Activated gamma-delta T cell treated with anti-CD3 and anti-CD28 coated beads, Interleukin-2, amount 50 U/mL, for 16 hours (primary cell): Measurements from ENCODE around the gene APOD.

Source experiments
- DNase-seq: peaks from one replicate; pipeline ENCODE4 v3.0.0-alpha.2; 2020; ENCODE audit warnings: low read depth

APOD gene

DNA sequence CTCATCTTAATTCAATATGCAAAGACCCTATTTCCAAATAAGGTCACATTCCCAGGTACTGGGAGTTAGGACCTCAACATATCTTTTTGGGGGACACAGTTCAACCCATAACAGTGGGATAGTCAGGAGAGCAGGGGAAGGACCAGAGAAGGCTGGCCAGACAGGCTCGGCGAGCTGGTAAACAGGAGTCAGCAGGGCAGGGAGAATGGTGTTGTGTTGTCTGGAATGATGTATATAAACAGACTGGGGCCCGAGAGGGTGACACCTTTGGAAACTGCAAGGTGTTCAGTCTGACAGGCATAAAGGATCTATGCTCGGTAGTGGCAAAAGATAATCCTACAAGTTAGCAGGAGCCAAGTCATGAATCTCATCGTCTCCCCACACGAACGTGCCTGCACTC, 30.5 kb downstream of the APOD start:
- no peak for DNase-seq

DNA sequence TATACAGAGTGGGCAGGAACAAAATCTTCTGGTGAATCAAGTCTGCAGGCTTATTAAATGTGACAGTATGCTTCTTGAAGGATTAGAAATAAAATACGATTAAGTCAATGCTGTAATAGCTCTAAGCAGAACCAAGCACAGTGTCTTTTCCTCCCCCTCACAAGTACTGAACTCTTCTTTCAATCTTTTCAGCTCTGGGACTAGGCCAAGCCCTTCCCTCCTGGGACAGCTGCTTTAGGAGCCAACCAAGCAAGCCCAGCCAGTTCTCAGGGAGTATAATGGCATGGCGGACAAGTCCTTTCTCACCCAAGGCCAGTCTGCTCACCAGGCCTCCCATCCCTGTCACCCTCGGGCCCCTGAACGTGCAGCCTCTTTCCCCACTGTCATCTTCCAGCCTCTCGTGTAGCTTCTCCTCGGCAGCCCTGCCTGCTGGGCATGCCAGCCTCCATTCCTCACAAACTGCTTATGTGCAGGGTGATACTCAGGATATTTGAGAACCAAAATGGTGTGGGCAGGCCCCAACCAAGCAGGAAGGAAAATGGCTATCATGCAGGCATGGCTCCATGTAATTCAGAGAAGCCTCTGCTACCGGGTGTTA, 32.3 kb downstream of the APOD start:
- no peak for DNase-seq

DNA sequence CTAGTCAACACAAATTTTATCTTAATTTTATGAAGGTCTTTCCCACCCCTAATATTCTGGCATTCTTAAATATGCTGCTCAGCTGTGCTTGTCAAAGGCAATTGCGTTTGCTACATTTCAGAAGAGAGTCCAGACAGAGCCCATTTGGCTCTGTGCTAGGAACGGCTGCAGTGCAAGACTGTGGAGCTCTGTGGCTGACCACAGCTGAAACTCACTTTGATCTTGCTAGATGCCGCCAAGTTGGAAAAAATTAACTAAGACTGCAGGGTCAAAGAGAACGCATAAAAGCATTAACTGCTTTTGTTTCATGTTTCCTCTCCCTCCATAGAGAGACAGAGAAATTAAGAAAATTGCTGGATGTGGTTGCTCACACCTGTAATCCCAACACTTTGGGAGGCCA, 33.0 kb downstream of the APOD start:
- DNase-seq, result no peak

DNA sequence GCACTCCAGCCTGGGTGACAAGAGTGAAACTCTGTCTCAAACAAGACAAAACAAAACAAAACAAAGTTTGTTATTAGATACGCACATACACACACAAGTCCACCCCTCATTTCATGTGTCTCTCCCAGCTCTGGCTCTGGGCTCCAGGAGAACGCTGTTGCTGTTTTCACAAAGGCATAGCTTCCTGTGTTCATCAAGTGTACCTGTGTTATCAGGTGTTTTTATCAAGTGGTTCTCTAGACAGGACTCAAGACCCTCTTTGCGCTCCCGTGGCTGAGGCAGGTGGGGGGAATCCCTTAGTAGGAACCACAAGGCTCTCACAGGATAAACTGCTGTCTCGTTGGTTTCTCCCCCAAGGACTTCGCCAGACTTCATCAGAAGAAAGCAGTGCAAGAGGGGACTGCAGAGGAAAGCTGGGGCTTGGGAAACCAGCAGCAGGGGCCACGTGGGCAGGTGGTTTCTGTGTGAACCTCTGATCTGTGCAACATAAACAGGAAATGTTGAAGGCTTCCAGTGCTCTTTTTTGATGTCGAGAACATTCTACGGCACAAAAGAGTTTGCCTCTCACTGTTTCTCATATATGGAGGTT, 33.7 kb downstream of the APOD start:
- peak; percentile 64 for DNase-seq

DNA sequence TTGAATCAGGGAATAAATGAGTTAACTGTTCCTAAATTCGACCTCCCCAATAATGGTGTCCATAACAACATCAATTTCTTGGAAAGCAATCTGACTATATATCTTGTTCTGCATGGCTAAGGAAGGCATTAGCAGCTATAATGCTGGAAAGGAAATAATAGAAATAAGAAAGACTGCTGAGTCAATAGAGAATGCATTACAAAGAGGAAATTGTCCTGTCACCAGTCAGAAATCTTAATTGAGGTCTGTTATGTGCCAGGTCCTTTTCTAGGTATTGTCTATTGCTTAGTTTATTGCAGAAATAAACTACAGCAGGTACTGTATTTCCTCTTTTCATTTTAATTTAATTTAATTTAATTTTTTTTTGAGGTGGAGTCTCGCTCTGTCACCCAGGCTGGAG, 34.8 kb downstream of the APOD start:
- DNase-seq, result no peak

DNA sequence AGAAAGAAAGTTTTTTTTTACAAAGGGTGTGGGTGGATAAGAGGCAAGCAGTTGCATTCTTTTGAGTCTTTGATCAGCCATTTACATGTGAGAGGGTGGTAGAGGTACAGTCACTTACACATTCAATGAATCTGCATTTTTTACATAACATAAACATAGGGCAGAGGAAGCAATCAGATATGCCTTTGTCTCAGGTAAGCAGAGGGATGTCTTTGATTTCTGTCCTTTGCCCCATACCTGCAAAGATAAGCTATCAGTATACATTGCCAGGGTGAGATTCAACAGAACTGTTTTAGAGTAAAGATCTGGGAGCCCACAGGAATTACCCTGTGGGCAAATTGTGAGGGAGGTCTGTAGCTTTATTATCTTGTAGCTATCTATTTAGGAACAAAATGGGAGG, 35.2 kb downstream of the APOD start:
- no peak for DNase-seq

DNA sequence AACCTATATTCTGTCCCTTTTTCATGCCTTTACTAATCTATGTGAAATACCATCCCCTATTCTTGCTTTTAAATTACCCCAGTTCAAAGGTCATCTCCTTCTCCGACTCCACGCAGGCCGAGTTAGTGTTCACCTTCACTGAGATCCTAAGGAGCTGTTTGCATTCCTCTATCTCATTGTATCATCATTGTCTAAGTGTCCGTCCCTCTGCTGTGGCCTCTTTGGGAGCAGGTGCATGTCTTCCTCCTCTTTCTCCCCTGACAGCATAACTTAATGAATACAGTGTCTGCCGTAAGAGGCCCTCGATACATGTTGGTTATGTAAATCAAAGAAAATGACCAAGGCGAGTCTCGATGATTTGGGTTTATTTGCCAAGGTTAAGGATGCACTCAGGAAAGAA, 35.7 kb downstream of the APOD start:
- DNase-seq, result no peak

DNA sequence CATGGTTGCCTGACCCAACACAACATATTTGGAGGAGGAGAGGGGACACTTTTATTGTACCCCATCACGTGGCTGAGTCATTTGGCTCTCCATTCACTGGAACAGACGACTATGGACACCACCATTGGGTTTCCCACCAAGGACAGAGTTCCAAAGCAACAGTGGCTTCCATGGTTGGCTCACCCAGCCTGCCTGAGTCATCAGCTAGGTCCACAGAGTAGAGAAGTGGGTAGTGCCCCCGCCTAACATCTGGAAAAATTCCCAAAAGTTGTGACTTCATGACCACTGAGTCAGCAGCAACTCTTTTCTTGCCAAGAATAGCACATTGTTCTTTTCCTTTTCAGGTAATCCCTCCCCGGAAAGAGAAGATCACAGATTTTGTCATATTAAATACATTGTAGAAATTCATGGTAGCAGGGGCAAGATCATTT, 37.6 kb downstream of the APOD start:
- no peak for DNase-seq

DNA sequence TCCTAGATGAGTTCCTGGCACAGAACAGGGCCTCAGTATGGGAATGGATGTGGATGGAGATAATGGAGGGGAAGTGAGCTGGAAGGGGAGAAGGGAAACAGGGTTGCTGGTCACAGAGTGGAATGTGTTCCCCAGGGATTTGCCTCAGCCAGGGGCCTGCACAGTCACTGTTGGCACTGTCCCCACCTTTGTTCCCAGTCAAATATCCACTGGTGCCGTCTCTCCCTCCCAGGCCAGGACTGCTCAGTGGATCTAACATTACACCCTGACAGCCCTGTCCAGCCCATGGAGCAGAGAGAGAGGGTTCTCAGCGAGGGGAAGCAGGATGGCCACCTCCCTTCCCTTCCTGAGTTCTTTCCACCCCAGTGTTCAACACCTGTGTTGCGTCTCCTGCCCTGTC, 39.1 kb downstream of the APOD start:
- DNase-seq, result no peak

DNA sequence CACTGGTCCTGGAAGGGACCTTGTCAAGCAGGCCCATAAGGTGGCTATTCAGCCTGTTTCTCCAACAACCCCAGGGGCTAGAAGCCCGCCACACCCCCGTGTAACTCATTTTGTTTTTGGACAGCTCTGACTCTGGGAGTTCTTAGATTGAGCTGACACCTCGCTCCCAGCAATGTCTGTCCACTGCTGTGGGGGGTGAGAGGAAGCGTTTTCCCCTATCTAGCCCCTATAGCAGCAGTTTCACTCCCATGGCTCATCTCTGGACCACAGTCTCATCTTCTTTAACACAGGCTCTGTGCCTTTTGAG, 39.6 kb downstream of the APOD start:
- DNase-seq, result no peak

DNA sequence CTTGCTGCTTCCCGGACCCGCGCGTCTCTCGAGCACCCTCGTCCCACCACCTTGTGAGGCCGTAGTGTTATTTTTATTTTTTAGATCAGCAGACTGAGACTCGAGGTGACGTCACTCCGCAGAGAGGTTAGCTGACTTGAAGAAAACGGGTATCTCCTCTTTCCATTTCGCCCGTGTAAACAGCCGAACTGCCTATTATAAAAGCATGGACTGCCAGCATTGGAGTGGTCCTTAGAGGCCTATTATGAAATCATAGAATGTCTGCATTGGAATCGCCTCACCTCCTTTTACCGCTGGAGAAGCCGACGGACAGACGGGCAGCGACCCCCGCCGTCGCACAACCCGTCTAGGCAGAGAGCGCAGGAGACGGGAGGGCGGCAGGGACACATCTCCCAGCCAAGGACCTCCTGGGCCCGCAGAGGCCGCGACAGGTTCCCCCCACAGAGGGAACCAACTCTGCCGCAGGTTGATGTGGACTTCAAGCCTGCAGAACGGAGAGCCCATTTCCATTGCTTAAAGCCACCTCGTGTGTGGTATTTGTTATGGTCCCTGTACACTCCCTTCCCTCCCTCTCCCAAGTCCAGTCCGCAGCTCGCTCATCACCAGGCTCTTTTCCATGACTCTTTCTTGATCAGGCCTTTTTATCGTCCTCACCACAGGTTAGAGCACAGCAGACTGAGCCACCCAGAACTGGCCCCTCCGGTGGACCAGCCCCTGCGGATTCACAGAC, 40.1 kb downstream of the APOD start:
- DNase-seq, result no peak

DNA sequence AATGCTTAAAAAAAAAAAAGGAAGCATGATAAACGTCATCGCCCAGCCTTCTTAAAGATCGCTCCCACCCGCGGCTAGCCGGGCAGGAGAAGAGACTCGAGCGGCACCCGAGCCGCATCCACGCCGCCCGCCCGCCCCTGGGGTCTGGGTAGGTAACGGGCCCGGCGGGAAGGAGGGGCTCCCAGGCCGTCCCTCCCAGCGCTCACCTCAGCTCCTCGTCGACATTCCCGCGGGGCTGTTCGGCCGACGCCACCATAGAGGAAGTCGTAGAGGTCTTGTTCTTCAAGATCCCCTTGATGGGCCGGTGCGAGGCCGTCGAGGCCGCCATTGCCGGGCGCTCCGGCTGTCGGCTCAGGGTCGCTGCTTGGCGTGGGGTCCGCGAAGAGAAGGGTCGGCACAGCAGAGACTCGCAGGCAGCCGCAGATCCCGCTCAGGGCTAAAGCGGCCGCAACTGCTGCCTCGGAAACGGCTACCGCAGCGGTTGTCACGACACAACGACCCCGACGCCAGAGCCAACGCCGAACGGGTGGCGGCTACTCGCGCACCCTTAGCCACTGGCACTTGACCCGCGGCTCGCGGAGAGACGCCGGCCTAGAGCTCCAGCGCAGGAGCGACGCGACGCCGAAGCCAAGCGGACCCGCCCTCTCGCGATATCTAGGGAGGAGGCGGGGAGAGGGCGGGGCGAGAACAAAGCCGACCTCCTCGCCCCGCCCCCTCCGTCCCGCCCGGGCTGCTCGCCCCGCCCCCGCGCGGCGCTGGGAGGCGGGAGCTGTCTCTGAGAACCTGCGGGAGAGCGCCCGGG, 40.8 kb downstream of the APOD start, which contains the start of gene PPP1R2:
TSS of gene PPP1R2 (minus strand) at position 628 of the 802 bp plus-strand sequence. CDS start at position 328, 300 bp downstream.
- DNase-seq, result peak; percentile 88

DNA sequence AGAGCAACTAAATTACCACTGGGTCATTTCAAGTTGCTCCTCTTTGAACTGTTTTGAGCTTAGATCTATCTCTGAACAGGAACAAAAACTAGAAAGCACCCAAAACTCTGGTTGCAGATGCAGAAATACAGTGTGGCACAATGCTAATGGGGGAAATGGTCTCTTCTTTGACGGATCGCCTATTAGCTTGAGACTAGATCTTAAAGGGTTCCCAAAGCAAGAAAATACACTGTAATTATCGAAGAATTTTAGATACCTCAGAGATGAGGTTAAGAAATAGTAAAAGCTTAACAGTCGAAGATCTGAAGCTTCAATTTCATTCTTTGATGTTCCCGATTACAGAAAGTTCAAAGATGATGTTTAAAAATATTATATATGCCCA, 41.4 kb downstream of the APOD start:
- no peak for DNase-seq

DNA sequence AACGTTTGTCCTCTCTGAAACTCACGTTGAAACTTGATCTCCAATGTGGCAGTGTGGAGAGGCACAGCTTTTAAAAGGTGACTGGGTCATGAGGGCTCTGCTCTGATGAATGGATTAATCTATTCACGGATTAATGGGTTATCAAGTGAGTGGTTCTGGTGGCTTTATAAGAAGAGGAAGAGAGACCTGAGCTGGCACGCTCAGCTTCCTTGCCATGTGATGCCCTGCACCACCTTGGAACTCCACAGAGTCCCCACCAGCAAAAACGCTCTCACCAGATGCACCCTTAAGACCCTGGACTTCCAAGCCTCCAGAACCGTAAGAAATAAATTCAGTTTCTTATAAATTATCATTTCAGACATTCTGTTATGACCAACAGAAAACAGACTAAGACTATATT, 43.2 kb downstream of the APOD start:
- DNase-seq, result no peak

DNA sequence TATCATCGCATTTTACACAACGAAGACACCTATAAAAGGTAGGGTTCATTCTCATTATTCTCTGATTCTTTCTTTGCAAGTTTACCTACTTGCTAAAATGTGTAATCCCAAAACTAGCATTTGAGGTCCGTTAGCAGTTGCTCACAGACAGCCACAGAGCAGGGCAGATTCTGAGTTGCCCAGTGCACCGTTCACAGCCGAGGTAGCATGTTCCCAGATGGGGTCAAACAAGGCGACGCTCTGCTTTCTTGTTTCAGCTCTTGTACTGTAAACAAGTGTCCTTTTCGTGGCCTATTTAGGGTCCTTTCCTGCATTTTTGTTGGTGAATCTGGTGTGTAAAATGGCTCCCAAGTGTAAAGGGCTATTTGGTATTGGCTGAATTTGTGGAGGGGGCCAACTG, 43.7 kb downstream of the APOD start:
- DNase-seq, result no peak

DNA sequence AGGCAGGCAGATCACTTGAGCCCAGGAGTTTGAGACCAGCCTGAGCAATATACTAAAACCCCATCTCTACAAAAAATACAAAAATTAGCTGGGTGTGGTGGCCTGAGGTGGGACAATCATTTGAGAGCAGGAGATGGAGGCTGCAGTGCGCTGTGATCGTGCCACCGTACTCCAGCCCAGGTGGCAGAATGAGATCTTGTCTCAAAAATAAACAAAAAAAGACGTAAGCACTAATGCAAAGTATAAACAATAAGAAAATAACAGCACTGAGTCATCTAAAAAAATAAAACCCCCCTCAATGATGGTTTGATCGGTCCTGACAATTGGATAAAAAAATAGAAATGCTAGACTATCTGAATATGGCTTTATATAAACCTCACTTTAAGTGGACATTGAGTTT, 44.3 kb downstream of the APOD start:
- no peak for DNase-seq

DNA sequence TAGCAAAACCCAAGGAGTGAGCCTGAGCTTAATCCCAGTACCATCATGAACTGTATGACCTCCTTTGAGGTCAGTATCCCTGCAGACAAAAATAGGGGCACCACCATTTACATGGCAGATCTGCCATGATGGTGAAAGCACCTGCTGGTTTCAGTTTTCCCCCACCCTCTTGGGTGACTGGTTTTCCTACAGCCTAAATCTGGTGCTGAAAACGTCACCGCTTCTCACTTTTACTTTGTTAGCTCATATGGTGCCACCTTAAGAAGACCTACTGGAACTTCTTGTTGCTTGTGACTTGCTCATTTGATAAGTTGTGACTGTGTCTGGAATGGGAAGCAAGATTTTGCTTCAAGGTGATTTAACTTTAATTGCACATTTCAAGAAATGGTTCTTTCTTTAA, 45.7 kb downstream of the APOD start:
- DNase-seq, result no peak

DNA sequence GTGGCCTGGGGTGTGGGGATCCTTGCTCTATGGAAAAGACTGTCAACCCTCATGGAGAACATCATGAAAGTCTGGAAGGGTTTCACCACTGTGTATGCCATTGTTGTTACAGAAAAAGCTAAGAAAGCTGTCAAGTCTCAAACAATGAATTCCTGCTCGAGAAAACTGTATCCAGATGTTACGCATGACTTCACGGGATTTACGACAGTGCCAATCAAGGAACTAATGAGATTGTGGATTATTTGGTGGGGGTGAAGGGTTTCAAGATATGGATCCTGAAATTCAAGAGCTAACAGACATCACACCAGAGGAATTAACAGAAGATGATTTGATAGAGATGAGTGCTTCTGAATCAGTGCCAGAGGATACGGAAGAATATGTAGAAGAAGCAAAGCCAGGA, 48.4 kb downstream of the APOD start:
- DNase-seq, result no peak

DNA sequence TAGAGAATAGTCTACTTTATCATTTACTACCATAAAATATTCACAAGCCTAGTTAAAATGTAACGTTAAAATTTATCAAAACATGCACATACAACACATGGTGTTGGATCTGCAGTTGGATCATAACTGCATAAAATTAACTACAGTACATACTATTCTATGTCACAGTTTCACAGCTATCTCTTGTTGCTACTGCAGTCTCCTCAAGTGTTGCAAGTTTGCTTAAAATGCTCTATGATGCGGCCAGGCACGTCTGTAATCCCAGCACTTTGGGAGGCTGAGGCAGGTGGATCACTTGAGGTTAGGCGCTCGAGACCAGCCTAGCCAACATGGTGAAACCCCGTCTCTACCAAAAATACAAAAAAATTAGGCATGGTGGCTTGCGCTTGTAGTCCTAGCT, 50.9 kb downstream of the APOD start:
- DNase-seq, result no peak

DNA sequence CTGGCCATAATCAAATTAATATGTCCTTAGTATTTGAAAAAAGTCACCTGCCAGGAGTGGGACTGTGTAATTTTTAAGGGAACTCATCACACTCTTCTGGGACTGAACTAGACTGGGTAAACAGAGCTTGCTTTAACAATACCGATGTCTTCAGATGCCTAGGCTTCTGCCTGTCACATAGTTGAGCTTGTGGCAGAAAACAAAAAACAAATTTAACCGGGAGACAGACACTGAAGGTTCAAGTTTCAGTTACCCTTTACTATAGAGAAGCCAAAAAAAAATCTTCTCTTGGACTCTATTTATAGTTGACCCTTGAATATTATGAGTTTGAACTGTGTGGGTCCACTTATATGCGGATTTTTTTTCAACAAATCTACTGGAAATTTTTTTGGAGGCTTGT, 51.4 kb downstream of the APOD start:
- no peak for DNase-seq

DNA sequence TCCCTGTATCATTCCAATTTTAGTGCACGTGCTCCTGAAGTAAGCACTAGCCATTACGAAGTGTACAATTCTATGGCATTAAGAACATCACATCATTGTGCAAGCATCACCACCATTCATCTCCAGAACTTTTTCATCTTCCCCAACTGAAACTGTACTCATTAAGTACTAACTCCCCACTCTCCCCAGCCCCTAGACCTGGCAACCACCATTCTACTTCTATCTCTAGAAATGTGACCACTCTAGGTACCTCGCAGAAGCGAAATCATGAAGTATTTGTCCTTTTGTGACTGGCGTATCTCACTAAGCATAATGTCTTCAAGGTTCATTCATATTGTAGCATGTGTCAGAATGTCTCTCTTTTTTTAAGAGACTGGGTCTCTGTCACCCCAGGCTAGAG, 52.1 kb downstream of the APOD start:
- no peak for DNase-seq

DNA sequence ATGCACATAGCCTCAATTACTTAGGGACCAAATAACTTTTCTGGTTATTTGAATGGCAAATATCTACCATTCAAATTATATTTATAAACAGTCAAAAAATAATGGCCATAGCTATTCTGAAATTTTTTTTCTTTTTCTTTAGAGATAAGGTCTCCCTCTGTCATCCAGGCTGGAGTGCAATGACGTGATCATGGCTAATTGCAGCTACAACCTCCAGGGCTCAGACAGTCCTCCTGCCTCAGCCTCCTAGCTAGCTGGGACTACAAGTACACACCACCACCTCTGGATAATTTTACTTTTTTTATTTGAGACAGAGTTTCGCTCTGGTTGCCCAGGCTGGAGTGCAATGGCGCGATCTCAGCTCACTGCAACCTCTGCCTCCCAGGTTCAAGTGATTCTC, 57.2 kb downstream of the APOD start:
- no peak for DNase-seq
